Measurements from ENCODE around the gene SLMAP. TPM values are rescaled to one million over a fixed set of nuclear protein-coding genes. Genes with fewer than 3 reads are reported as not detected.

SLMAP gene
- total RNA-seq, 4 donors from 2014 or later = 49.4 to 89.1 (median 61.3) TPM

DNA sequence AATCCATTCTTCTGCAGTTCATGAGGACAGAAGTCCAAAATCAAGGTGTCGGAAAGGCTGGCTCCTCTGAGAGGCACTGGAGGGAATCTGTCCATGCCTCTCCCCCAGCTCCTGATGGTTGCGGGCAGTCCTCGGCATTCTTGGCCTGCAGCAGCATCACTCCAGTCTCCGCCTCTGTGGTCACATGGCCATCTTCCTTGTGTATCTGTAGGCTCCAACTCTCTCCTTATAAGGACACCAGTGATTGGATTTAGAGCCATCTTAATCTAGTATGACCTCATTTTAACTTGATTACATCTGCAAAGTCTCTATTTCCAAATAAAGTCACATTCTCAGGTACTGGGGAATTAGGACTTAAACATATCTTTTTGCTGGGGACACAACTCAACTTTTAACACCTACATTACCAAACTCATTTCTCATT, 196.1 kb downstream of the SLMAP start:
- Histone ChIP-seq H3K36me3 (no peaks in the 10 kb centered on the region), H3K27me3 (no peaks in the 10 kb centered on the region), H3K4me1 (peaks cover 31% of the 10 kb centered on the region), H3K27ac (peak overlapping the region; percentile 78), H3K9me3 (no peaks in the 10 kb centered on the region), H3K4me3 (no peak overlapping the region)
- no peak for TF ChIP-seq EP300 (IDR thresholded peaks at IDR 0.05)
- no peak for TF ChIP-seq POLR2A (IDR thresholded peaks at IDR 0.05)
- TF ChIP-seq, protein P1, sequence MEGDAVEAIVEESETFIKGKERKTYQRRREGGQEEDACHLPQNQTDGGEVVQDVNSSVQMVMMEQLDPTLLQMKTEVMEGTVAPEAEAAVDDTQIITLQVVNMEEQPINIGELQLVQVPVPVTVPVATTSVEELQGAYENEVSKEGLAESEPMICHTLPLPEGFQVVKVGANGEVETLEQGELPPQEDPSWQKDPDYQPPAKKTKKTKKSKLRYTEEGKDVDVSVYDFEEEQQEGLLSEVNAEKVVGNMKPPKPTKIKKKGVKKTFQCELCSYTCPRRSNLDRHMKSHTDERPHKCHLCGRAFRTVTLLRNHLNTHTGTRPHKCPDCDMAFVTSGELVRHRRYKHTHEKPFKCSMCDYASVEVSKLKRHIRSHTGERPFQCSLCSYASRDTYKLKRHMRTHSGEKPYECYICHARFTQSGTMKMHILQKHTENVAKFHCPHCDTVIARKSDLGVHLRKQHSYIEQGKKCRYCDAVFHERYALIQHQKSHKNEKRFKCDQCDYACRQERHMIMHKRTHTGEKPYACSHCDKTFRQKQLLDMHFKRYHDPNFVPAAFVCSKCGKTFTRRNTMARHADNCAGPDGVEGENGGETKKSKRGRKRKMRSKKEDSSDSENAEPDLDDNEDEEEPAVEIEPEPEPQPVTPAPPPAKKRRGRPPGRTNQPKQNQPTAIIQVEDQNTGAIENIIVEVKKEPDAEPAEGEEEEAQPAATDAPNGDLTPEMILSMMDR (IDR thresholded peaks at IDR 0.05) = no peak
- no peak for TF ChIP-seq POLR2AphosphoS5 (IDR thresholded peaks at IDR 0.05)
- 54% methylated on average over 4 of the region's 4 CpGs for WGBS
- DNase-seq (ENCODE audit: low spot score in 2 of 2) = peak in 1 of 2 donors; percentile 74

DNA sequence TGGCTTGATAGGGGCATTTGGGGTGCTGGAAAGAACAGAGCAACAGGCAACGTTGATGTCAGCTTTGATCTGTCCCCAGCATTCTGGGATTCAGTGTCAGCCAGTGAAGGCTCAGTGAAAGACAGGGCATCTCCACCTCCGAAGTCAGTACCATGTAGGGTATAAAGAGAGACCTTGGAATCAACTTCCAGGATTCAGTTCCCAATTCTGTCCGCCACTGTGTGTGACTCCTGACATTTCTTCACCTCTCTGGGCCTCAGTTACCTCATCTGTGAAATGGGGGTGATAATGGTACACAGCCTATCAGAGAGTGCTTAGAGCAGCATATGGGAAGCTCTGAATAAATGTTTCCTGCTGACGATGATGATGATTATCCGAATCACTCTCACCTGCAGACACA, 196.5 kb downstream of the SLMAP start:
- TF ChIP-seq EP300 (IDR thresholded peaks at IDR 0.05) (no peak), POLR2AphosphoS5 (IDR thresholded peaks at IDR 0.05) (no peak), POLR2A (IDR thresholded peaks at IDR 0.05) (no peak)
- TF ChIP-seq, protein P1 (IDR thresholded peaks at IDR 0.05) = no peak
- Histone ChIP-seq H3K4me1 (peaks cover 31% of the 10 kb centered on the region), H3K27me3 (no peaks in the 10 kb centered on the region), H3K4me3 (no peak overlapping the region), H3K36me3 (no peaks in the 10 kb centered on the region), H3K27ac (peak overlapping the region; percentile 78), H3K9me3 (no peaks in the 10 kb centered on the region)
- WGBS = 88% methylated on average over 5 of the region's 5 CpGs
- no peak for DNase-seq (ENCODE audit: low spot score in 2 of 2)

DNA sequence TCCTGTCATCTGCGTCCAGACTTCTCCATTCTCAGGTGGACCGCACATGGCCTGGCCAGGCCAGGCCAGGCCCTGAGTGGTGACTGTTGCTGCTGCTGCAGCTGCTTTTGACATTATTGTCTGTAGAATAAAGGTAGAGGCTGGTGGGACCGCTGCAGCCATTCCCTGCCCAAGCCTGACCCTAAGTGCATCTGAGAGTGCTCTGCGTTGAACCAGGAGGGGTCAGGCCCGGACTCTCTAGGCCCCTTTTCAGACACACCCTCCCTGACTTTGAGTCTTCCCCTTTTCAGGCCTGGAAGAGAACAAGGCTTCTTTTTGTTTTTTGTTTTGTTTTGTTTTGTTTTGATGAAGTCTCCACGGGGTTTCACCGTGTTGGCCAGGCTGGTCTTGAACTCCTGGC, 197.5 kb downstream of the SLMAP start:
- Histone ChIP-seq H3K4me3 (no peak overlapping the region), H3K4me1 (peaks cover 32% of the 10 kb centered on the region), H3K27me3 (no peaks in the 10 kb centered on the region), H3K27ac (no peak overlapping the region), H3K36me3 (no peaks in the 10 kb centered on the region), H3K9me3 (no peaks in the 10 kb centered on the region)
- DNase-seq (ENCODE audit: low spot score in 2 of 2) = no peak
- WGBS = 82% methylated on average over 7 of the region's 7 CpGs
- TF ChIP-seq POLR2A (IDR thresholded peaks at IDR 0.05) (no peak), POLR2AphosphoS5 (IDR thresholded peaks at IDR 0.05) (no peak), EP300 (IDR thresholded peaks at IDR 0.05) (no peak)
- TF ChIP-seq, protein P1 (IDR thresholded peaks at IDR 0.05) = no peak

DNA sequence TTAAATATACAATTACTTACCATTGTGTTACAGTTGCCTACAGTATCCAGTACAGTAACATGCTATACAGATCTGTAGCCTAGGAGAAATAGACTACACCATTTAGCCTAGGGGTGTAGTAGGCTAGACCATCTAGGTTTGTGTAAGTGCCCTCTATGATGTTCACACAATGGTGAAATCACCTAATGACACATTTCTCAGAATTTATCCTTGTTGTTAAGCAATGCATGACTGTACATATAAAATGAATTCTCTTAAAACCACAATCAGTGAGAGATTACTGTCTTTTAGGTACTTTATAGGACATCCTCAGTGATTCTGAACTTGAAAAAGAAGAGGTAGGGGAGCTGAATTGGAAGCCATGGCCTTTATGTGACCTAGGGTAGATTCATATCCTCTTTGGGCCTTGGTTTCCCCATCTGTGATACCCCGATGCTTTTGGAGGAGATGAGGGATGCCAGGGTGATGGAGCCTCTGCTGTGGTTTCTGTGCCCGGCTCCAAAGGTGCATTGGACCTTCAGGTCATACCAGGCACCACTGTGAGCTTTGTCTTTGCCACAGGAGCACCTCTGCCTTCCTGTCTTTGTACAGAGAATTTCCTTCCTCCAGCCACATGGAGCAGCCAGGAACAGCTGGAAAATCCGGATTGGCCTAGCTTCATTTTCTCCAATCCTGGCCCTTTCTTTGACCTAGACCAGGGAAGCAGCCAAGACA, 200.2 kb downstream of the SLMAP start:
- TF ChIP-seq, protein P1 (IDR thresholded peaks at IDR 0.05) = no peak
- DNase-seq (ENCODE audit: low spot score in 2 of 2) = no peak
- H3K27me3 ChIP-seq = no peaks in the 10 kb centered on the region
- no peak overlapping the region for H3K4me3 ChIP-seq
- WGBS = 73% methylated on average over 3 of the region's 3 CpGs
- no peaks in the 10 kb centered on the region for H3K36me3 ChIP-seq
- H3K27ac ChIP-seq = no peak overlapping the region
- peaks cover 43% of the 10 kb centered on the region for H3K4me1 ChIP-seq
- no peaks in the 10 kb centered on the region for H3K9me3 ChIP-seq

DNA sequence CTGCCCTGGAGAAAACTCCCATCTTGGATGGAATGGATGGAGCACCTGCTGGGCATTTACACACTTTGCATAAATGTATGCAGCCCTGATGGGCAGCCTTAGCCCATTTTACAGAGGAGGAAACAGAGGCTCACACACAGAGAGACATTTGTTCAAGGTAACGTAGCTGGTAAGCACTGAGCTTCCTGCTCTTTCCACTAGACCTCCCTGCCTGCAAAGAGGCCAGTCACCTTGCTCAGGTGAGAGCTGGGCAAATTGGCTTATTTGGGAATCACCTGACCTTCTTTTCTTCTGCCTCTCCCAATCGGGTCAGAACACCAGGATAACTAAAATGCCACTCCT, 200.7 kb downstream of the SLMAP start:
- Histone ChIP-seq H3K4me1 (peaks cover 38% of the 10 kb centered on the region), H3K4me3 (no peak overlapping the region), H3K36me3 (no peaks in the 10 kb centered on the region), H3K27me3 (no peaks in the 10 kb centered on the region), H3K9me3 (no peaks in the 10 kb centered on the region), H3K27ac (no peak overlapping the region)
- no peak for TF ChIP-seq POLR2A (IDR thresholded peaks at IDR 0.05)
- TF ChIP-seq, protein P1 (IDR thresholded peaks at IDR 0.05) = no peak
- TF ChIP-seq EP300 (IDR thresholded peaks at IDR 0.05) = no peak
- TF ChIP-seq POLR2AphosphoS5 (IDR thresholded peaks at IDR 0.05) = no peak
- DNase-seq (ENCODE audit: low spot score in 2 of 2) = no peak
- 81% methylated on average over 2 of the region's 2 CpGs for WGBS

Data from suprapubic skin (tissue), 4 donors.